ENCODE data around the gene RFX6. TPM values are rescaled to one million over a fixed set of nuclear protein-coding genes. Genes with fewer than 3 reads are reported as not detected.

Gene RFX6
- total RNA-seq, 1 donor from 2014 or later: not detected

- no peak for DNase-seq (ENCODE audit: low read depth)
Measured at GRCh38 chr6:116888732-116889360, 11.8 kb downstream of the RFX6 start.

- no peak for DNase-seq (ENCODE audit: low read depth)
Measured at GRCh38 chr6:116894669-116895068, 17.6 kb downstream of the RFX6 start.

GRCh38 chr6:116895935-116896334, 18.9 kb downstream of the RFX6 start:
- DNase-seq (ENCODE audit: low read depth): no peak

GRCh38 chr6:116902634-116903033, 25.6 kb downstream of the RFX6 start:
- DNase-seq (ENCODE audit: low read depth): no peak

GRCh38 chr6:116922853-116923548, 46.0 kb downstream of the RFX6 start:
- DNase-seq (ENCODE audit: low read depth): no peak

GRCh38 chr6:116924245-116924644, 47.2 kb downstream of the RFX6 start:
- no peak for DNase-seq (ENCODE audit: low read depth)

- DNase-seq (ENCODE audit: low read depth): no peak
Measured at GRCh38 chr6:116925088-116925794, 48.2 kb downstream of the RFX6 start.

GRCh38 chr6:116928677-116929076, 51.6 kb downstream of the RFX6 start:
- DNase-seq (ENCODE audit: low read depth): no peak

GRCh38 chr6:116929825-116930224, 52.8 kb downstream of the RFX6 start:
- no peak for DNase-seq (ENCODE audit: low read depth)

- no peak for DNase-seq (ENCODE audit: low read depth)
Measured at GRCh38 chr6:116931456-116931855, 54.4 kb downstream of the RFX6 start.

- no peak for DNase-seq (ENCODE audit: low read depth)
Measured at GRCh38 chr6:116932496-116932895, 55.5 kb downstream of the RFX6 start.

- DNase-seq (ENCODE audit: low read depth): no peak
Measured at GRCh38 chr6:116933485-116933884, 56.4 kb downstream of the RFX6 start.

- no peak for DNase-seq (ENCODE audit: low read depth)
Measured at GRCh38 chr6:116938305-116938704, 61.3 kb downstream of the RFX6 start.

GRCh38 chr6:116941727-116942126, 64.7 kb downstream of the RFX6 start:
- no peak for DNase-seq (ENCODE audit: low read depth)

- peak; percentile 22 for DNase-seq (ENCODE audit: low read depth)
Measured at GRCh38 chr6:116945809-116946208, 68.8 kb downstream of the RFX6 start.

- DNase-seq (ENCODE audit: low read depth): peak; percentile 16
Measured at GRCh38 chr6:116948533-116949304, 71.7 kb downstream of the RFX6 start.

- no peak for DNase-seq (ENCODE audit: low read depth)
Measured at GRCh38 chr6:116949964-116950363, 72.9 kb downstream of the RFX6 start.

- DNase-seq (ENCODE audit: low read depth): no peak
Measured at GRCh38 chr6:116954335-116954734, 77.3 kb downstream of the RFX6 start.

GRCh38 chr6:116954938-116955337, 77.9 kb downstream of the RFX6 start:
- DNase-seq (ENCODE audit: low read depth): peak; percentile 68

- no peak for DNase-seq (ENCODE audit: low read depth)
Measured at GRCh38 chr6:116955773-116956172, 78.7 kb downstream of the RFX6 start.

GRCh38 chr6:116963972-116964371, 86.9 kb downstream of the RFX6 start:
- no peak for DNase-seq (ENCODE audit: low read depth)

All from renal cortical epithelial cell (primary cell).